HepG2 (cell line): ENCODE results near the gene MOV10L1. TPM values are rescaled to one million over a fixed set of nuclear protein-coding genes. Genes with fewer than 3 reads are reported as not detected.
A peak's percentile ranks its signal among the peaks of the same experiment; 100 is the strongest.

ENCODE experiments used
- DBP ChIP-seq: sonication (generic); formaldehyde crosslinking; IDR thresholded peaks from 2 replicates; pipeline ENCODE4 v1.4.0; 2020; ENCODE audit warnings: missing genetic modification reagents; ENCODE audit errors: not compliant biosample characterization
- DDIT3 ChIP-seq: sonication (generic); formaldehyde crosslinking; IDR thresholded peaks from 2 replicates; pipeline ENCODE4 v1.4.0; 2020; ENCODE audit warnings: mild to moderate bottlenecking, missing genetic modification reagents
- ESRRA ChIP-seq: sonication (generic); formaldehyde crosslinking; IDR thresholded peaks from 2 replicates; pipeline ENCODE4 v1.5.1; 2020; ENCODE audit warnings: mild to moderate bottlenecking, low read depth, missing genetic modification reagents
- FOXM1 ChIP-seq: sonication (generic); formaldehyde crosslinking; IDR thresholded peaks from 2 replicates; pipeline ENCODE4 v1.5.0; 2020; ENCODE audit warnings: missing genetic modification reagents
- GZF1 ChIP-seq: sonication (generic); formaldehyde crosslinking; IDR thresholded peaks from 2 replicates; pipeline ENCODE4 v1.5.1; 2020; ENCODE audit warnings: mild to moderate bottlenecking, missing genetic modification reagents
- MTERF4 ChIP-seq: sonication (generic); formaldehyde crosslinking; IDR thresholded peaks from 2 replicates; pipeline ENCODE4 v1.8.0; 2023; ENCODE audit warnings: mild to moderate bottlenecking, missing genetic modification reagents
- MXD4 ChIP-seq: IDR thresholded peaks from 2 replicates; pipeline ENCODE4 v1.6.1; 2016; ENCODE audit warnings: mild to moderate bottlenecking, missing biosample characterization, missing genetic modification reagents
- NFE2 ChIP-seq: sonication (generic); formaldehyde crosslinking; IDR thresholded peaks from 2 replicates; pipeline ENCODE4 v1.4.0; 2020; ENCODE audit warnings: missing genetic modification reagents
- NPAS2 ChIP-seq: sonication (generic); formaldehyde crosslinking; IDR thresholded peaks from 2 replicates; pipeline ENCODE4 v1.8.0; 2022; ENCODE audit warnings: mild to moderate bottlenecking, missing genetic modification reagents, borderline replicate concordance
- PCBP1 ChIP-seq: fragments of 200-400 bp; formaldehyde crosslinking; IDR thresholded peaks from 2 replicates; pipeline ENCODE4 v1.6.1; 2017; ENCODE audit warnings: mild to moderate bottlenecking, low read depth, low read length, borderline replicate concordance
- PHF21A ChIP-seq: sonication (generic); formaldehyde crosslinking; IDR thresholded peaks from 2 replicates; pipeline ENCODE4 v1.5.0; 2020; ENCODE audit warnings: mild to moderate bottlenecking, missing genetic modification reagents
- REST ChIP-seq, 2 experiments: IDR thresholded peaks; 2 replicates each; pipeline ENCODE4 v1.6.1; 2011 to 2012; ENCODE audit warnings: low read length in 2 of 2, borderline replicate concordance in 1 of 2, low read depth in 1 of 2, mild to moderate bottlenecking in 1 of 2, moderate library complexity in 1 of 2
- SCMH1 ChIP-seq: sonication (generic); formaldehyde crosslinking; IDR thresholded peaks from 2 replicates; pipeline ENCODE4 v1.9.0; 2021; ENCODE audit warnings: missing genetic modification reagents, mild to moderate bottlenecking, borderline replicate concordance
- SKIL ChIP-seq: sonication (generic); formaldehyde crosslinking; IDR thresholded peaks from 2 replicates; pipeline ENCODE4 v1.8.0; 2022; ENCODE audit warnings: missing genetic modification reagents, mild to moderate bottlenecking, moderate library complexity, borderline replicate concordance
- SP2 ChIP-seq: sonication (generic); formaldehyde crosslinking; IDR thresholded peaks from 2 replicates; pipeline ENCODE4 v1.5.1; 2020; ENCODE audit warnings: mild to moderate bottlenecking, missing genetic modification reagents
- ZFP36L1 ChIP-seq: sonication (generic); formaldehyde crosslinking; IDR thresholded peaks from 2 replicates; pipeline ENCODE4 v1.8.0; 2022; ENCODE audit warnings: mild to moderate bottlenecking, missing genetic modification reagents, moderate library complexity
- ZNF335 ChIP-seq: sonication (generic); formaldehyde crosslinking; IDR thresholded peaks from 2 replicates; pipeline ENCODE4 v1.4.0; 2020; ENCODE audit warnings: missing genetic modification reagents
- ZNF414 ChIP-seq: sonication (generic); formaldehyde crosslinking; IDR thresholded peaks from 2 replicates; pipeline ENCODE4 v1.5.0; 2020; ENCODE audit warnings: missing genetic modification reagents
- ZNF761 ChIP-seq: sonication (generic); formaldehyde crosslinking; conservative IDR thresholded peaks from 2 replicates; pipeline ENCODE4 v1.4.0; 2020; ENCODE audit warnings: mild to moderate bottlenecking, missing genetic modification reagents
- ZNF766 ChIP-seq: sonication (generic); formaldehyde crosslinking; IDR thresholded peaks from 2 replicates; pipeline ENCODE4 v1.5.0; 2020; ENCODE audit warnings: missing genetic modification reagents, borderline replicate concordance
- polyA plus RNA-seq, 8 experiments: library from polyadenylated mRNA; depleted of rRNA in 3 of 8; stranded (reverse) in 7 of 8; unstranded in 1 of 8; fragments of >200 nt; fragmentation: Illumina TruSeq in 4 of 8; extraction: Trizol in 4 of 8; gene quantifications; 2 replicates each; pipeline versions ENCODE4 v1.2.1 to v1.2.3, GENCODE V29; 2011 to 2016; ENCODE audit warnings: low read depth in 4 of 8, missing spikeins in 1 of 8, mixed read lengths in 1 of 8; ENCODE audit not compliant: insufficient read depth in 1 of 8
- total RNA-seq, 5 experiments: library from RNA; depleted of rRNA; stranded (reverse); fragments of >200 nt; fragmentation: Illumina TruSeq; extraction: Trizol; gene quantifications; 2 replicates each; pipeline ENCODE4 v1.2.3, GENCODE V29; 2016; ENCODE audit warnings: low read depth in 1 of 5

MOV10L1 gene
- total and polyA plus RNA-seq, 2 of the 13 experiments (the other 11 are each of a cell fraction or from before 2014, with no cell fraction given) = 0.11 to 0.12 TPM

GRCh38 chr22:50146439-50147238, 56.8 kb downstream of the MOV10L1 start (continued):
- no peak for TF ChIP-seq REST (IDR thresholded peaks at IDR 0.05; ENCODE audit: borderline replicate concordance in 1 of 2, low read depth in 1 of 2, low read length in 2 of 2)
- TF ChIP-seq DBP (CRISPR knock-in tag) = no peak
- peak; percentile 94 for TF ChIP-seq ESRRA
- TF ChIP-seq ZNF414 = no peak
- TF ChIP-seq NPAS2 (CRISPR knock-in tag) = no peak
- peak; percentile 56; the same call in 1 of the 2 replicates for TF ChIP-seq MXD4 (CRISPR knock-in tag)
- TF ChIP-seq GZF1 (CRISPR knock-in tag) = no peak
- TF ChIP-seq PCBP1 = no peak
- TF ChIP-seq NFE2 (CRISPR knock-in tag) = no peak
- TF ChIP-seq SP2 (CRISPR knock-in tag) = no peak
- TF ChIP-seq DDIT3 = no peak
- no peak for TF ChIP-seq MTERF4 (CRISPR knock-in tag)
- no peak for TF ChIP-seq SCMH1
- no peak for TF ChIP-seq FOXM1
- no peak for TF ChIP-seq SKIL (CRISPR knock-in tag)
- TF ChIP-seq ZNF761 = peak; percentile 46; the same call in 1 of the 2 replicates
- no peak for TF ChIP-seq ZNF335 (CRISPR knock-in tag)
- TF ChIP-seq PHF21A = peak; percentile 81
- no peak for TF ChIP-seq ZFP36L1 (CRISPR knock-in tag)
- no peak for TF ChIP-seq ZNF766 (CRISPR knock-in tag)
